DND-41 (cell line): ENCODE data around the gene LHX6.

Source experiments
- ATAC-seq: fragments of 200-7000 bp; cut with Tn5 transposase; 3 replicates; pipeline ENCODE4 v1.9.1; 2021; ENCODE audit warnings: low read depth; ENCODE audit not compliant: insufficient read depth
- DNase-seq: peaks from one replicate; pipeline ENCODE4 v3.0.0-alpha.2; 2020
- H2AFZ ChIP-seq: 2 replicates; pipeline ENCODE4 v1.6.0; 2012; ENCODE audit warnings: low read depth, low read length
- H3K27ac ChIP-seq: 2 replicates; pipeline ENCODE4 v1.5.1; 2012; ENCODE audit warnings: low read length, inconsistent platforms
- H3K27me3 ChIP-seq: fragments of 200-600 bp; sonication (generic); 2 replicates; pipeline ENCODE4 v1.6.0; 2012; ENCODE audit warnings: low read length, mild to moderate bottlenecking, inconsistent platforms; ENCODE audit not compliant: insufficient read depth, poor library complexity
- H3K36me3 ChIP-seq: 2 replicates; pipeline ENCODE4 v1.5.1; 2012; ENCODE audit warnings: low read length, inconsistent platforms; ENCODE audit not compliant: insufficient read depth
- H3K4me1 ChIP-seq: 2 replicates; pipeline ENCODE4 v1.5.1; 2012; ENCODE audit warnings: mild to moderate bottlenecking, low read length; ENCODE audit not compliant: insufficient read depth
- H3K4me2 ChIP-seq: 2 replicates; pipeline ENCODE4 v1.6.0; 2012; ENCODE audit warnings: mild to moderate bottlenecking, moderate library complexity, low read length, inconsistent platforms; ENCODE audit not compliant: insufficient read depth
- H3K4me3 ChIP-seq, 2 experiments: fragments of 200-600 bp in 1 of 2; shearing (Covaris generic) in 1 of 2; 2 replicates each; pipeline ENCODE4 v1.5.1; 2012 to 2016; ENCODE audit warnings: inconsistent platforms in 2 of 2, low read length in 2 of 2, mild to moderate bottlenecking in 2 of 2, low read depth in 1 of 2, moderate library complexity in 1 of 2
- H3K79me2 ChIP-seq: 2 replicates; pipeline ENCODE4 v1.6.0; 2012; ENCODE audit warnings: low read length, inconsistent platforms; ENCODE audit not compliant: insufficient read depth
- H3K9ac ChIP-seq: 2 replicates; pipeline ENCODE4 v1.6.0; 2012; ENCODE audit warnings: low read depth, mild to moderate bottlenecking, inconsistent platforms, low read length, moderate library complexity
- H3K9me3 ChIP-seq: 2 replicates; pipeline ENCODE4 v1.5.1; 2012; ENCODE audit warnings: low read length, moderate library complexity, mild to moderate bottlenecking, inconsistent platforms; ENCODE audit not compliant: insufficient read depth, severe bottlenecking
- H4K20me1 ChIP-seq: 2 replicates; pipeline ENCODE4 v1.6.0; 2012; ENCODE audit warnings: low read length; ENCODE audit not compliant: insufficient read depth
- EZH2 ChIP-seq: IDR thresholded peaks from 3 replicates; pipeline ENCODE4 v1.6.1; 2012; ENCODE audit warnings: borderline replicate concordance, low read depth, mild to moderate bottlenecking, moderate library complexity, low read length, inconsistent platforms; ENCODE audit not compliant: severe bottlenecking
- TF ChIP-seq, protein P1 (sequence below): IDR thresholded peaks from 2 replicates; pipeline ENCODE4 v1.5.1; 2012; ENCODE audit warnings: borderline replicate concordance, low read length, moderate library complexity, mild to moderate bottlenecking; ENCODE audit not compliant: poor library complexity, severe bottlenecking; ENCODE audit errors: extremely low read depth

LHX6 gene

GRCh38 chr9:122264360-122265148, 35.8 kb upstream of the LHX6 start, which contains the start of the genes MRRF and RBM18:
Gene MRRF, plus strand, starts transcription at chr9:122264882. Its CDS starts 6,010 bp downstream, at chr9:122270892.
Gene RBM18, minus strand, starts transcription at chr9:122264840. Its CDS starts 3,348 bp downstream, at chr9:122261492.
- H2AFZ ChIP-seq: peak within 1 kb of the TSS; percentile 92
- H3K9me3 ChIP-seq: no peaks in the 10 kb centered on the region
- peaks cover 17% of the 10 kb centered on the region for H3K36me3 ChIP-seq
- H3K27me3 ChIP-seq: no peaks in the 10 kb centered on the region
- H4K20me1 ChIP-seq: peaks cover 5% of the 10 kb centered on the region; the same call in 1 of the 2 replicates
- H3K9ac ChIP-seq: peak within 1 kb of the TSS; percentile 70
- peak within 1 kb of the TSS; percentile 83 for H3K4me2 ChIP-seq
- H3K27ac ChIP-seq: peak within 1 kb of the TSS; percentile 90
- H3K4me3 ChIP-seq: peak within 1 kb of the TSS; percentile 64 to 97
- TF ChIP-seq, protein P1, sequence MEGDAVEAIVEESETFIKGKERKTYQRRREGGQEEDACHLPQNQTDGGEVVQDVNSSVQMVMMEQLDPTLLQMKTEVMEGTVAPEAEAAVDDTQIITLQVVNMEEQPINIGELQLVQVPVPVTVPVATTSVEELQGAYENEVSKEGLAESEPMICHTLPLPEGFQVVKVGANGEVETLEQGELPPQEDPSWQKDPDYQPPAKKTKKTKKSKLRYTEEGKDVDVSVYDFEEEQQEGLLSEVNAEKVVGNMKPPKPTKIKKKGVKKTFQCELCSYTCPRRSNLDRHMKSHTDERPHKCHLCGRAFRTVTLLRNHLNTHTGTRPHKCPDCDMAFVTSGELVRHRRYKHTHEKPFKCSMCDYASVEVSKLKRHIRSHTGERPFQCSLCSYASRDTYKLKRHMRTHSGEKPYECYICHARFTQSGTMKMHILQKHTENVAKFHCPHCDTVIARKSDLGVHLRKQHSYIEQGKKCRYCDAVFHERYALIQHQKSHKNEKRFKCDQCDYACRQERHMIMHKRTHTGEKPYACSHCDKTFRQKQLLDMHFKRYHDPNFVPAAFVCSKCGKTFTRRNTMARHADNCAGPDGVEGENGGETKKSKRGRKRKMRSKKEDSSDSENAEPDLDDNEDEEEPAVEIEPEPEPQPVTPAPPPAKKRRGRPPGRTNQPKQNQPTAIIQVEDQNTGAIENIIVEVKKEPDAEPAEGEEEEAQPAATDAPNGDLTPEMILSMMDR: no peak
- TF ChIP-seq EZH2: no peak
- peaks cover 40% of the 10 kb centered on the region for H3K4me1 ChIP-seq
- DNase-seq: peak; percentile 84
- peak; percentile 90 for ATAC-seq
- H3K79me2 ChIP-seq: peaks cover 62% of the 10 kb centered on the region

- Histone ChIP-seq H3K4me3 (peak overlapping the region; percentile 64 to 97), H3K79me2 (peaks cover 62% of the 10 kb centered on the region), H3K4me2 (peak overlapping the region; percentile 83), H3K4me1 (peaks cover 40% of the 10 kb centered on the region), H4K20me1 (peaks cover 5% of the 10 kb centered on the region; the same call in 1 of the 2 replicates), H2AFZ (peak overlapping the region; percentile 92), H3K36me3 (peaks cover 24% of the 10 kb centered on the region), H3K27ac (peak overlapping the region; percentile 90), H3K9ac (peak overlapping the region; percentile 70), H3K9me3 (no peaks in the 10 kb centered on the region), H3K27me3 (no peaks in the 10 kb centered on the region)
- no peak for TF ChIP-seq EZH2
- TF ChIP-seq, protein P1: no peak
- no peak for ATAC-seq
- no peak for DNase-seq
Observed at GRCh38 chr9:122263699-122264349, 35.1 kb upstream of the LHX6 start.

GRCh38 chr9:122262073-122262472, 33.3 kb upstream of the LHX6 start:
- peak overlapping the region; percentile 39; the same call in 1 of the 2 replicates for H3K4me2 ChIP-seq
- no peak for DNase-seq
- H3K79me2 ChIP-seq: peaks cover 55% of the 10 kb centered on the region

More at GRCh38 chr9:122262073-122262472, 33.3 kb upstream of the LHX6 start:
- Histone ChIP-seq H3K9ac (no peak overlapping the region), H3K4me1 (peaks cover 40% of the 10 kb centered on the region), H3K27me3 (no peaks in the 10 kb centered on the region), H3K9me3 (no peaks in the 10 kb centered on the region), H2AFZ (no peak overlapping the region), H3K4me3 (no peak overlapping the region), H3K27ac (no peak overlapping the region), H4K20me1 (peaks cover 5% of the 10 kb centered on the region; the same call in 1 of the 2 replicates), H3K36me3 (peaks cover 24% of the 10 kb centered on the region)
- ATAC-seq: no peak
- TF ChIP-seq, protein P1: no peak
- no peak for TF ChIP-seq EZH2
